Measurements from ENCODE around the gene PRR33. TPM values are rescaled to one million over a fixed set of nuclear protein-coding genes. Genes with fewer than 3 reads are reported as not detected.

PRR33 gene
- total RNA-seq, 4 donors from 2014 or later, result not detected

DNA sequence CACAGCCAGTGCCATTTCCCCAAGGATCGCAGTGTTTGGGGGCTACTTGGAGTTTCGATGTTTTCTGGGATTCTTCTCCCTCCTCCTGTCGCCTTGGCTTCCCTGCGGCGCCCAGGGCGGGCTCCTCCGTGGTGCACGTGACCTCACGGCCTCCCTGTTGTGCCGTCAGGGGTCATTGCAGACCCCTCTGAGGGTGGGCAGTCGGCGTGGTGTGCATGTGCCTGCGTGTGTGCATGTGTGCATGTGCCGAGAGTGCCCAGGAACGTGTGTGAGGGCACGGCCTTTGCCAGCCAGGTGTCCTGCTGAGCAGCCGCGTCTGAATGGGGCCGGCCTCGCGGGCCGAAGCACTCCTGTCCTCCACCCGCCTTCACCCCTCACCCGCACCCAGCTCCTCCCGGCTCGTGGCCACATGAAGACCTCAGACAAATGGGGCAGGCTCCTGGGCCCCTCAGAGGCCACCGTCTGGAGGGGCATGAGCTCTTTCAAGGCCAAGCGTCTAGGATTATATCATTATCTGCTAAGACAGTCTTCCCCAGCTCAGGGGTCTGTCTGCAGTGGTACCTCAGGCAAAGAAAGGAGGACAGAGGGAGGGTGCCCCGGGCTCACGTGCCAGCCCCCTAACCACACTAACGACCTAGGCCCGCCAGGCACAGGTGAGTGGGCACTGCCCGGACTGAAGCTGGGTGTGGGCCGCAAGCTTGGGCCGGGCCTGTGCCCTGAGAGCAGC is 46.1 kb upstream of the PRR33 start:
- TF ChIP-seq EP300 (IDR thresholded peaks at IDR 0.05), result no peak
- no peak for TF ChIP-seq POLR2A (IDR thresholded peaks at IDR 0.05; ENCODE audit: low read depth)
- no peak for TF ChIP-seq CTCF (IDR thresholded peaks at IDR 0.05)
- no peak for TF ChIP-seq POLR2AphosphoS5 (IDR thresholded peaks at IDR 0.05)
- WGBS, result 91% methylated on average over 22 of the region's 35 CpGs
- H3K27ac ChIP-seq (replicated peaks in 1 of 4), result no peak overlapping the region
- H3K27me3 ChIP-seq, result peaks cover 0 to 22% (median 0%) of the 10 kb centered on the region in 4 donors
- no peak for DNase-seq (ENCODE audit: extremely low spot score)
- H3K36me3 ChIP-seq, result peaks cover 0 to 3% (median 0%) of the 10 kb centered on the region in 4 donors
- intact Hi-C loops (cut with DNase I), result loop anchor here (2.0 kb wide), 1 partner anchor 23 kb away; no protein-coding TSS in a partner anchor
- peaks cover 9 to 15% (median 13%) of the 10 kb centered on the region in 4 donors for H3K4me1 ChIP-seq
- no peak overlapping the region for H3K4me3 ChIP-seq
- no peaks in the 10 kb centered on the region for H3K9me3 ChIP-seq

GRCh38 chr11:1936781-1937615 is 45.3 kb upstream of the PRR33 start:
- DNase-seq (ENCODE audit: extremely low spot score), result no peak
- intact Hi-C loops (cut with DNase I), result loop anchor here (2.0 kb wide), 1 partner anchor 22 kb away; no protein-coding TSS in a partner anchor
- H3K4me1 ChIP-seq, result peaks cover 9 to 13% (median 12%) of the 10 kb centered on the region in 4 donors
- no peak for TF ChIP-seq CTCF (IDR thresholded peaks at IDR 0.05)
- TF ChIP-seq POLR2AphosphoS5 (IDR thresholded peaks at IDR 0.05), result no peak
- TF ChIP-seq POLR2A (IDR thresholded peaks at IDR 0.05; ENCODE audit: low read depth), result no peak
- TF ChIP-seq EP300 (IDR thresholded peaks at IDR 0.05), result no peak
- no peaks in the 10 kb centered on the region for H3K9me3 ChIP-seq
- no peak overlapping the region for H3K4me3 ChIP-seq
- peaks cover 0 to 3% (median 0%) of the 10 kb centered on the region in 4 donors for H3K36me3 ChIP-seq
- WGBS, result 91% methylated on average over 6 of the region's 34 CpGs
- H3K27me3 ChIP-seq, result peaks cover 0 to 22% (median 0%) of the 10 kb centered on the region in 4 donors
- no peak overlapping the region for H3K27ac ChIP-seq (replicated peaks in 1 of 4)

DNA sequence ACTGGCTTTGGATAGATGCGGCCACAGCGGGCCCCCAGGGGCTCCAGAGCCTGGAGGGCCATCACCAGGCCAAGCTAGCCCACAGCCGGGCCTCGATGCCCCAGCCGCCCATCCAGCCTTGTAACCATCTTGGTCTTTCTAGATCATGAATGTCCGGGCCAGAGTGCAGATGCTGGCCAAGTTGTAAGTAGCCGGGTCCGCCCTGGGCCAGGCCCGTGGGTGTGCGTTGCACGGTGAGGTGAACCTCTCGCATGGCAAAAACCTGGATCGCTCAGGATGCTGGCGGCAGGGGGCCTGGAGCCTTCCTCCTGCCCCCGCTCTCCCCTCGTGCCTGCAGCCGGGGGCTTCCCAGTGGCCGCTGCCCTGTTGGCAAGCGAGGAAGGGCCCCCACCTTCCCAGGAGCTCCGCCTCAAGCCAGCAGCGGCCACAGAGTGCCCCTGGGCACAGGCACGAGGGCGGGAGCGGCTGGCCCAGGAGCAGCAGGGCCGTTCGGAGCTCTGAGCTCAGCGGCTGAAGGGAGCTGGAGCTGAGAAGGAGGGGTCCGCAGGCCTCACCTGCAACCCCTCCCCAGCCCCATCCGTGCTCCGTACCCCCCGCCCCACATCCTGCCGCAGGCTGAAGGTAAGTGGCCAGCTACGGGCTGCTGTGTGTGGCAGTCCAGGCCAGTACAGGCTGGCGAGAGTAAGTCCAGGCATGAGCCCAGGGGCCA is 44.5 kb upstream of the PRR33 start:
- peaks cover 0 to 22% (median 0%) of the 10 kb centered on the region in 4 donors for H3K27me3 ChIP-seq
- DNase-seq (ENCODE audit: extremely low spot score), result no peak
- no peaks in the 10 kb centered on the region for H3K9me3 ChIP-seq
- H3K27ac ChIP-seq (replicated peaks in 1 of 4), result no peak overlapping the region
- intact Hi-C loops (cut with DNase I), result loop anchor here (2.0 kb wide), 1 partner anchor 21 kb away; no protein-coding TSS in a partner anchor
- no peak overlapping the region for H3K4me3 ChIP-seq
- TF ChIP-seq POLR2AphosphoS5 (IDR thresholded peaks at IDR 0.05) (no peak), CTCF (IDR thresholded peaks at IDR 0.05) (no peak), EP300 (IDR thresholded peaks at IDR 0.05) (no peak), POLR2A (IDR thresholded peaks at IDR 0.05; ENCODE audit: low read depth) (no peak)
- peaks cover 9 to 20% (median 16%) of the 10 kb centered on the region in 4 donors for H3K4me1 ChIP-seq
- peaks cover 0 to 3% (median 0%) of the 10 kb centered on the region in 4 donors for H3K36me3 ChIP-seq
- 93% methylated on average over 19 of the region's 34 CpGs for WGBS

GRCh38 chr11:1935156-1936071 is 43.7 kb upstream of the PRR33 start:
- TF ChIP-seq POLR2A (IDR thresholded peaks at IDR 0.05; ENCODE audit: low read depth) (no peak), CTCF (IDR thresholded peaks at IDR 0.05) (no peak), EP300 (IDR thresholded peaks at IDR 0.05) (no peak), POLR2AphosphoS5 (IDR thresholded peaks at IDR 0.05) (no peak)
- Histone ChIP-seq H3K27ac (replicated peaks in 1 of 4) (no peak overlapping the region), H3K9me3 (no peaks in the 10 kb centered on the region), H3K4me1 (peaks cover 9 to 24% (median 19%) of the 10 kb centered on the region in 4 donors), H3K27me3 (peaks cover 0 to 22% (median 0%) of the 10 kb centered on the region in 4 donors), H3K36me3 (peaks cover 0 to 3% (median 0%) of the 10 kb centered on the region in 4 donors), H3K4me3 (no peak overlapping the region)
- 89% methylated on average over 10 of the region's 33 CpGs for WGBS
- no peak for DNase-seq (ENCODE audit: extremely low spot score)
- intact Hi-C loops (cut with DNase I), result loop anchor here (2.0 kb wide), 1 partner anchor 21 kb away; no protein-coding TSS in a partner anchor

Data from esophagus muscularis mucosa (tissue), 4 donors.